GM21390 (cell line): ENCODE measurements around the gene MRPS35.
"Not testable (repeated sequence)": the region's sequence is repeated elsewhere in the genome, so short reads cannot be mapped to it uniquely, and the experiment has no call there.

Source experiments
- ATAC-seq: cut with Tn5 transposase; IDR thresholded peaks from one replicate; pipeline ENCODE4 v1.9.1; 2021; ENCODE audit not compliant: unreplicated experiment

MRPS35 gene

GRCh38 chr12:27707216-27707615 lies 3.4 kb upstream of the MRPS35 start:
- no peak for ATAC-seq

GRCh38 chr12:27709212-27709931 lies 1.3 kb upstream of the MRPS35 start:
- ATAC-seq: no peak

- peak; percentile 41 for ATAC-seq
These were observed 570 bp upstream of the MRPS35 start for GRCh38 chr12:27709932-27710591.

DNA sequence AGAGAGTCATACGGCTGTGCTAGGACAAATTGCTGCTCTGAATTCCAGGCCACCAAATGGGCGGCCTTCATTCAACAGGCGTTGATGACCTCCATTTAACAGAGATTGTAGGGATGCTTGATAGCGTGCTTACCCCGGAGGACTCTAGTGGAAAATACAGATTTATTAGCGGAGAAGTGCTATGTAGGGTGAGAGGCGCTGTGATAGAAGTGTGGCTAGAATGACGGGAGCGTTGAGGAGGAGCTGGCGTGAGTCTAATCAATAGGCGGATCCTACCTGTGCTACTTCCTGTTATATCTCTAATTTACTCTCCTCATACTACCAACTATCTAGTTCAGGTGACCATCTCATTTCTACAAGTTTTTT lies 668 bp downstream of the MRPS35 start:
- ATAC-seq: peak; percentile 10

DNA sequence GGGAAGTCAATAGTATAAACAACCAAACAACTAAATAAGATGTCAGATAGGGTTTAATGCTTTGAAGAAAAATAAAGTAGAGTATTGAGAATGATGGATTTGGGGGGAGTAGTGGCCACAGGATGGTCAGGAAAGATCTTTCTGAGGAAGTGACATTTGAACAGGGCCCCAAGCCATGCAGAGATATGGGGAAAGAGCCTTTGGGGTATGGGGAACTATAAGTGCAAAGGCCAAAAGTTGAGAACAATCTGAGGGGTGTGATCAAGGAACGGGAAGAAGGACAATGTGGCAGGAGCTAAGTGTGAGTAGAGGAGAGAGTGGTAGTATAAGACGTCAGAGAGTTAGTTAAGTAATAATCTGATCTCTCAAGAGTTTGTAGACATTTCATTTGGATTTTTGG lies 1.3 kb downstream of the MRPS35 start:
- no peak for ATAC-seq

- no peak for ATAC-seq
These were observed 12.6 kb downstream of the MRPS35 start for GRCh38 chr12:27723212-27723611.

- no peak for ATAC-seq
These were observed 19.5 kb downstream of the MRPS35 start for GRCh38 chr12:27730097-27730588.

DNA sequence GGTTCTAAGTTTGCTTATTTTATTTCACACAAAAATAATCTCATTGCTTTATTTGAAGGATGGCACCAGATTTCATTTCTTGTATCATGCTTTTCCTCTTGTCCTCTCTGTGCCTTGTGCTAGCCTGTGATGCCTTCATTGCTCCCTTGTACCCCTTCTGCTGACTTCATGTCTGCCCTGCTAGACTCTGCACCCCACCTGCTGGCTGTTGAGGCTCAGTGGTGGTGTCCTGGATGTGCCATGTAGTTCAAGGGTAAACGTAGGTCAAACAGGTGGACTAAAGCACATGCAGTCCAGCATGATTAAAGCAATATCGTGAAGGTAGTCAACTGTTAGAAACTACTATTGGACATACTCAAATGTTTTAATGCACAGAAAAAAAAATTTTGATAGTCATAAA lies 21.6 kb downstream of the MRPS35 start:
- ATAC-seq: no peak

- no peak for ATAC-seq
These were observed 22.5 kb downstream of the MRPS35 start for GRCh38 chr12:27733052-27733656.

- ATAC-seq: no peak
These were observed 23.2 kb downstream of the MRPS35 start for GRCh38 chr12:27733791-27734190.

DNA sequence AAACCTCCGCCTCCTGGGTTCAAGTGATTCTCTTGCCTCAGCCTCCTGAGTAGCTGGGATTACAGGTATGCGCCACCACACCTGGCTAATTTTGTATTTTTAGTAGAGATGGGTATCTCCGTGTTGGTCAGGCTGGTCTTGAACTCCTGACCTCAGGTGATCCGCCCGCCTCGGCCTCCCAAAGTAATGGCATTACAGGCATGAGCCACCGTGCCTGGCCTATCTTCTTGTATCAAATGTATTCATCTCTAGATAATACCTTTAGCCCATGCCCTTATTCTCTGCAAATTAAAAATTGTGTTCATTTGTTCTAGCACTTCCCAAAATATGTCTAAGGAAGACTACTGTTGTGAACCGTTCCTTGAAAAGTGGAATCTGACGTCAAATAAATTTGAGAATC lies 23.7 kb downstream of the MRPS35 start:
- ATAC-seq: not testable (repeated sequence)

DNA sequence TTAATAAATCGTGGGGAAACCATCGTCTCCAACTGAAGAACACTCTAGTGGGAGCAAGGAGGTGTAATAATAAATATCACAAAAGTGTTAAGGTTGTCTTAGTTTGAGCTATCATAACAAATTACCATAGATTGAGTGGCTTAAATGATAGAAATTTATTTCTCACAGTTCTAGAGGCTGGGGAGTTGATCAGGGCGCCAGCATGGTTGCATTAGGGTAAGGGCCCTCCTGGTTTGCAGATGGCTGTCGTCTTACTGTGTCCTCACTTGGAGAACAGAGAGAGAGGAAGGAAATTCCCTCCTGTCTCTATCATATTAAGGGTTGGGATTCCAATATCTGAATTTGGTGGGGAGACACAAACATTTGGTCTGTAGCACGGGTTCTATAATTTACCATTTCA lies 33.0 kb downstream of the MRPS35 start:
- ATAC-seq: no peak

- not testable (repeated sequence) for ATAC-seq
These were observed 35.1 kb downstream of the MRPS35 start for GRCh38 chr12:27745734-27746133.

- no peak for ATAC-seq
These were observed 36.6 kb downstream of the MRPS35 start for GRCh38 chr12:27747111-27747820.

DNA sequence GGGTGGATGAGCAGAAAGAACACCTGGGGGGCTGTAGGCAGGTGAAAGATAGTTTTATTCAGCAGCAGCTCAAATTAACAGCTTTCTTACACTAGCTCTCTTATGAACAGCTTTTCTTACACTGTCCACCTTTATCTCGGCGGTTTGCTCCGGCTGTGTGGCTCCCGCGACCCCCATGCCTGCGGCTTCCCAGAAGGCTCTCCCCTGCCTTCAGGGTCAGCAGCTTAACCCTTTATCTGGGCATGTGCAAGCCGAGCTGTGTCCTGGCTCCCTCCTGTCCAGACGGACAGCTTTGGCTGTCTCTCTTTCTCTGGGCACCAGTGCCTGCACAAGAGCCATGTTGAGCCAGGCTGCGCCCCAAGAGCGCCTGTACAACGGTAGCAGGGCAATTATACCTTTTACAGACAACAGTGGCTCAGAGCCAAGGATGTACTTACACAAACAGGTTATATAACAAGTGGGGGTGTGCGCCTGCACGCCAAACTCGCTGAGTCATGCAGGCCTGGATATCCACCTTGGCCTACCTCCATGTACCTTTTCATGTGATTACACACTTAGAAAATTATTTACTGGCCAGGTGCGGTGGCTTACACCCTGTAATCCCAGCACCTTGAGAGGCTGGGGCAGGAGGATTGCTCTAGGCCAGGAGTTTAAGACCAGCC lies 40.9 kb downstream of the MRPS35 start:
- no peak for ATAC-seq

GRCh38 chr12:27754795-27755194 lies 44.2 kb downstream of the MRPS35 start:
- no peak for ATAC-seq

- ATAC-seq: no peak
These were observed 46.1 kb downstream of the MRPS35 start for GRCh38 chr12:27756670-27757195.

- no peak for ATAC-seq
These were observed 52.1 kb downstream of the MRPS35 start for GRCh38 chr12:27762757-27763156.

DNA sequence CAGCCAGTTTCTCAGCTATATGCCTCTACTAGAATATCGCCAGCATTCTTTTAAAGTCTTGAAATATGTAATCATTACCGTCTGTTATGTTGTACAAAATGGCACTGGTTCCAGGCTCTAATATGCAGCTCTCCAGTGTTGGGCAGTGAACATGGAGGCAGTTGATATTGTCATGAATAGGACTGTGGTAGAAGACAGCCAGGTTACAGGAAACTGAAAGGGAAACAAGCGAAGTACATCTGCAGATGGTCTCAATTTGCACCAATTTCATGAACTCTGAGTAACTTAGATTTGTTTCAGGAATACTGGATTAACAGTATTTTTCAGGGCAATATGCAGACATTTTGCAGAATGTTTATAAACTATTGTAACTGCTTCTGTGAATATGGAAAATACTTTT lies 56.0 kb downstream of the MRPS35 start:
- no peak for ATAC-seq

DNA sequence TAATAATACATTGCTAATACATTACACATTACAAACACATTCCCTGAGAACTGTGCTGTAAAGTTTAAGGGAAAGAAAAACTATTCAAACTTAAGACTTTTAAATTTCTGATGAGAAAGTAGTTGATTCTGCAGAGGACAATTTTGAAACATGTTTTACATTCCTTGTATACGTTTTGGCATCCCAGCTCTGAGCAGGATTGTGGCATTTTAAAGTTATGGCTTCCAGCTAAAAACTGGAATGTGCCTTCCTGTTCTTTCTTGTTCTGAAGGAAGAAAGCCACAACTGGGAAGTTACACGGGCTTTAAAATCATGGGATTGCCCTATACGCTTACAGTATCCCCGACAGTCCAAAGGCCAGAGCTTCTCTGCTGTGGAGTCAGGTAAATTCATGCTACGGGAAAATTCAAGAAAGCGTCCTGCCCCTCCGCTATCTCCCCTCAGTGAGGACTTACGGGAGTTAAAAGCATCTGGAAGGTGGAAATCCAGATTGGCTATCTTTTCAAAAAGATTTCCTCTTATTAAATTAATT lies 58.6 kb downstream of the MRPS35 start:
- no peak for ATAC-seq
